ENCODE measurements around the gene MYO1E.
"Not testable (repeated sequence)": the region's sequence is repeated elsewhere in the genome, so short reads cannot be mapped to it uniquely, and the experiment has no call there.

The MYO1E gene

GRCh38 chr15:59387196-59387878, 14.7 kb upstream of the MYO1E start:
- DNase-seq, result not testable (repeated sequence)

- no peak for DNase-seq
Measured at GRCh38 chr15:59385171-59385570, 12.5 kb upstream of the MYO1E start.

- DNase-seq, result no peak
Measured at GRCh38 chr15:59384507-59384906, 11.8 kb upstream of the MYO1E start.

GRCh38 chr15:59380902-59381610, 8.4 kb upstream of the MYO1E start:
- DNase-seq, result no peak

GRCh38 chr15:59379531-59379930, 6.9 kb upstream of the MYO1E start:
- no peak for DNase-seq

- DNase-seq, result no peak
Measured at GRCh38 chr15:59378855-59379254, 6.2 kb upstream of the MYO1E start.

GRCh38 chr15:59377924-59378323, 5.3 kb upstream of the MYO1E start:
- DNase-seq, result no peak

- peak in 1 of 2 donors; percentile 11 for DNase-seq
Measured at GRCh38 chr15:59376733-59377132, 4.1 kb upstream of the MYO1E start.

- no peak for DNase-seq
Measured at GRCh38 chr15:59373215-59373614, 544 bp upstream of the MYO1E start.

GRCh38 chr15:59371458-59372351, 966 bp downstream of the MYO1E start:
- peak in 1 of 2 donors; percentile 23 for DNase-seq

GRCh38 chr15:59369597-59369996, 3.1 kb downstream of the MYO1E start:
- DNase-seq, result no peak

- peak; percentile 52 to 59 for DNase-seq
Measured at GRCh38 chr15:59367022-59367451, 5.6 kb downstream of the MYO1E start.

GRCh38 chr15:59366333-59367021, 6.2 kb downstream of the MYO1E start:
- peak; percentile 40 to 53 for DNase-seq

GRCh38 chr15:59364248-59364647, 8.4 kb downstream of the MYO1E start:
- DNase-seq, result peak; percentile 71 to 80

- no peak for DNase-seq
Measured at GRCh38 chr15:59362331-59362730, 10.3 kb downstream of the MYO1E start.

GRCh38 chr15:59360896-59361295, 11.8 kb downstream of the MYO1E start:
- no peak for DNase-seq

- no peak for DNase-seq
Measured at GRCh38 chr15:59360305-59360704, 12.4 kb downstream of the MYO1E start.

- DNase-seq, result no peak
Measured at GRCh38 chr15:59355730-59356129, 16.9 kb downstream of the MYO1E start.

- DNase-seq, result no peak
Measured at GRCh38 chr15:59354417-59355031, 18.1 kb downstream of the MYO1E start.

GRCh38 chr15:59353994-59354416, 18.7 kb downstream of the MYO1E start:
- DNase-seq, result no peak

GRCh38 chr15:59352683-59353082, 20.0 kb downstream of the MYO1E start:
- no peak for DNase-seq

- peak; percentile 79 to 92 for DNase-seq
Measured at GRCh38 chr15:59352189-59352588, 20.5 kb downstream of the MYO1E start.
